ENCODE measurements around the gene SLX9.

- no peak for TF ChIP-seq POLR2A (IDR thresholded peaks at IDR 0.05)
- TF ChIP-seq CTCF (IDR thresholded peaks at IDR 0.05), result no peak
Measured at GRCh38 chr21:44999972-45000636, 60.3 kb downstream of the SLX9 start.
